B cell (primary cell): ENCODE results near the gene ETFA.

Experiments
- EZH2 ChIP-seq: IDR thresholded peaks from 2 replicates; pipeline ENCODE4 v1.6.1; 2012; ENCODE audit warnings: borderline replicate concordance, low read depth, mild to moderate bottlenecking, moderate library complexity, low read length; ENCODE audit not compliant: insufficient read depth, poor library complexity, severe bottlenecking
- TF ChIP-seq, protein P1 (sequence below): fragments of 200-600 bp; IDR thresholded peaks from one replicate; pipeline ENCODE4 v1.8.0; 2022; ENCODE audit warnings: antibody characterized with exemption, mild to moderate bottlenecking

DNA sequence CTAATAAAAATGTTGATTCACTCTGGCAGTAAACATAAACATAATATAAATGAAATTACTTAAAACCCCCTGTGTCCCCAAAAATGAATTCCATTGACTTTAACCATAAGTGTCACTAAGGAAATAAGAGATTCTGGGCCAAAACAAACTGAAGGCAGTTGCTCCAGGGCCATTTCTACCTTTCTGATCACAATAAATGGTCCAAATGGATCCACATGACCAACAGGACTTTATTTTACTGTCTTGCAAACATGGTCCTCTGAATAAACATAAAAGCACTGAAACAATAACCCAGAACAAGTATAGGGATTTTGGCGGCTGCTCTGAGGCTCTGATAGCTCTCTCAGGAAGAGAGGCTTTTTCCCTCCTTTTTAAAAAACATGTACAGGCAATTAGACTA, 77.3 kb downstream of the ETFA start:
- TF ChIP-seq, protein P1, sequence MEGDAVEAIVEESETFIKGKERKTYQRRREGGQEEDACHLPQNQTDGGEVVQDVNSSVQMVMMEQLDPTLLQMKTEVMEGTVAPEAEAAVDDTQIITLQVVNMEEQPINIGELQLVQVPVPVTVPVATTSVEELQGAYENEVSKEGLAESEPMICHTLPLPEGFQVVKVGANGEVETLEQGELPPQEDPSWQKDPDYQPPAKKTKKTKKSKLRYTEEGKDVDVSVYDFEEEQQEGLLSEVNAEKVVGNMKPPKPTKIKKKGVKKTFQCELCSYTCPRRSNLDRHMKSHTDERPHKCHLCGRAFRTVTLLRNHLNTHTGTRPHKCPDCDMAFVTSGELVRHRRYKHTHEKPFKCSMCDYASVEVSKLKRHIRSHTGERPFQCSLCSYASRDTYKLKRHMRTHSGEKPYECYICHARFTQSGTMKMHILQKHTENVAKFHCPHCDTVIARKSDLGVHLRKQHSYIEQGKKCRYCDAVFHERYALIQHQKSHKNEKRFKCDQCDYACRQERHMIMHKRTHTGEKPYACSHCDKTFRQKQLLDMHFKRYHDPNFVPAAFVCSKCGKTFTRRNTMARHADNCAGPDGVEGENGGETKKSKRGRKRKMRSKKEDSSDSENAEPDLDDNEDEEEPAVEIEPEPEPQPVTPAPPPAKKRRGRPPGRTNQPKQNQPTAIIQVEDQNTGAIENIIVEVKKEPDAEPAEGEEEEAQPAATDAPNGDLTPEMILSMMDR: no peak
- TF ChIP-seq EZH2: no peak
